Activated CD8-positive, alpha-beta T cell treated with anti-CD3 and anti-CD28 coated beads for 36 hours (primary cell): ENCODE results near the gene GFPT2. TPM values are rescaled to one million over a fixed set of nuclear protein-coding genes. Genes with fewer than 3 reads are reported as not detected.

Experiments used
- ATAC-seq: fragments of 200-7000 bp; cut with Tn5 transposase; one replicate; pipeline ENCODE4 v1.10.0; 2021; ENCODE audit warnings: mild to moderate bottlenecking, moderate library complexity
- CTCF ChIA-PET: fragments of 350-600 bp; sonication (Branson Sonifier 250); formaldehyde crosslinking; loops from one replicate; lab custom pipeline; 2021; ENCODE audit warnings: antibody characterized with exemption; lab: Charles Lee
- POLR2A ChIA-PET: fragments of 350-600 bp; sonication (Branson Sonifier 250); formaldehyde crosslinking; loops from one replicate; lab custom pipeline; 2021; ENCODE audit warnings: antibody characterized with exemption; lab: Charles Lee
- DNase-seq: peaks from one replicate; pipeline ENCODE4 v3.0.0-alpha.2; 2020
- H3K27ac Mint-ChIP-seq: one replicate; pipeline ENCODE4 v1.8.0; 2021; ENCODE audit warnings: mild to moderate bottlenecking, mixed read lengths
- H3K27me3 Mint-ChIP-seq: one replicate; pipeline ENCODE4 v1.8.0; 2021; ENCODE audit warnings: mixed read lengths
- H3K36me3 Mint-ChIP-seq: one replicate; pipeline ENCODE4 v1.8.0; 2021; ENCODE audit warnings: low read depth, mixed read lengths
- H3K4me1 Mint-ChIP-seq: one replicate; pipeline ENCODE4 v1.8.0; 2021; ENCODE audit warnings: low read depth, mixed read lengths
- H3K4me3 Mint-ChIP-seq: one replicate; pipeline ENCODE4 v1.8.0; 2021; ENCODE audit warnings: mild to moderate bottlenecking, moderate library complexity, mixed read lengths
- H3K9me3 Mint-ChIP-seq: one replicate; pipeline ENCODE4 v1.8.0; 2021; ENCODE audit warnings: mixed read lengths
- intact Hi-C: fragments of 100-400 bp; cut with micrococcal nuclease; formaldehyde crosslinking; loops from one replicate; pipeline ENCODE4 v1.10.0; 2022
- total RNA-seq, 2 experiments: library from RNA; stranded (reverse); gene quantifications; one replicate each; pipeline ENCODE4 v1.2.3, GENCODE V29; 2021
- TF ChIP-seq, protein P1 (sequence below): fragments of 200-600 bp; IDR thresholded peaks from one replicate; pipeline ENCODE4 v1.8.0; 2022; ENCODE audit warnings: antibody characterized with exemption, mild to moderate bottlenecking

The GFPT2 gene
- total RNA-seq, 2 experiments from 2014 or later, result not detected

DNA sequence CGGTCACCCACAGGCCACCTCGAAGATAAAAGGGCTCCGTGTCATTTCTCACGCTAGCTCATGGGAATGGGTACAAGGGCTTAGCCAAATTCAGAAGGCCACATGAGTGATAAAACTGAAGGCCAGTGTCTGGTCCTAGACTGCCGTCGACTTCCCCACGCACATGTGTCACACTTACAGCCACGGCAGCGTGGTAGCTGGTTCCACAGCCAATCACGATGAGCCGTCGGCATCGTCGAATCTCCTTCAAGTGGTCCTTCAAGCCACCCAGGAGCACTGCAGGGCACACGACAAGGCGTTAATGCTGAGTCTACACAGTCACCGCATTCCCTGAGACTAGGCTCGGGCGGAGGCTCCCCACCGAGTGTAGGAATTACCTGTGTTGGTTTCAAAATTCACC, 36.5 kb downstream of the GFPT2 start:
- Mint-ChIP-seq H3K4me1 (no peaks in the 10 kb centered on the region), H3K4me3 (no peak overlapping the region), H3K27me3 (no peaks in the 10 kb centered on the region), H3K36me3 (no peaks in the 10 kb centered on the region), H3K9me3 (no peaks in the 10 kb centered on the region), H3K27ac (no peak overlapping the region)
- ATAC-seq (no peak), DNase-seq (no peak)
- intact Hi-C loops, result no loop called here
- ChIA-PET CTCF (interaction anchor here (0.8 to 4.1 kb wide), 20 partner anchors 9 to 191 kb away, joined by 3 to 68 read pairs (median 8); partner anchors contain the start of gene MAPK9), POLR2A (no interaction called here)
- TF ChIP-seq, protein P1, sequence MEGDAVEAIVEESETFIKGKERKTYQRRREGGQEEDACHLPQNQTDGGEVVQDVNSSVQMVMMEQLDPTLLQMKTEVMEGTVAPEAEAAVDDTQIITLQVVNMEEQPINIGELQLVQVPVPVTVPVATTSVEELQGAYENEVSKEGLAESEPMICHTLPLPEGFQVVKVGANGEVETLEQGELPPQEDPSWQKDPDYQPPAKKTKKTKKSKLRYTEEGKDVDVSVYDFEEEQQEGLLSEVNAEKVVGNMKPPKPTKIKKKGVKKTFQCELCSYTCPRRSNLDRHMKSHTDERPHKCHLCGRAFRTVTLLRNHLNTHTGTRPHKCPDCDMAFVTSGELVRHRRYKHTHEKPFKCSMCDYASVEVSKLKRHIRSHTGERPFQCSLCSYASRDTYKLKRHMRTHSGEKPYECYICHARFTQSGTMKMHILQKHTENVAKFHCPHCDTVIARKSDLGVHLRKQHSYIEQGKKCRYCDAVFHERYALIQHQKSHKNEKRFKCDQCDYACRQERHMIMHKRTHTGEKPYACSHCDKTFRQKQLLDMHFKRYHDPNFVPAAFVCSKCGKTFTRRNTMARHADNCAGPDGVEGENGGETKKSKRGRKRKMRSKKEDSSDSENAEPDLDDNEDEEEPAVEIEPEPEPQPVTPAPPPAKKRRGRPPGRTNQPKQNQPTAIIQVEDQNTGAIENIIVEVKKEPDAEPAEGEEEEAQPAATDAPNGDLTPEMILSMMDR, result no peak

DNA sequence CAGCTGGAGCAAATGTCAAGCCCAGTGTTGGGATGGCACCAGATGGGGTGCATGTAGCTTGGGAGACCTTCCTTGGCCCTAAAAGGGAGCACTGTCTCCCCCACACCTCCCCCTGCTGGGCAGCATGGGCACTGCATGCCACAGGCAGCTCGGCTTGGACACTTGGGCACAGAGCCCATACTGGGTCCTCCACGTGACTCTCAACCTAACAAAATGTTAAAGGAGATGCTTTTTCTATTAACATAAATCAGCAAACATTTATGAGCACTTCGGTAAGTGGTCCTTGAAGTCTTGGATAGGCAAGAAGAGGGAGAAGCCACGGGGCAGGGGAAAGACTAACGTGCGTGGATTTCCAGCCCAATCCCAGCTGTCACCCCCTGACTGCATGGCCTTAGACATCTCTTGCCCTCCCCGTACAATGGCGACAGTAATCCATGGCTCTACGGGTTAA, 37.3 kb downstream of the GFPT2 start:
- DNase-seq (peak; percentile 78), ATAC-seq (peak; percentile 97)
- no peaks in the 10 kb centered on the region for H3K9me3 Mint-ChIP-seq
- H3K27me3 Mint-ChIP-seq, result no peaks in the 10 kb centered on the region
- H3K4me3 Mint-ChIP-seq, result no peak overlapping the region
- H3K36me3 Mint-ChIP-seq, result no peaks in the 10 kb centered on the region
- POLR2A ChIA-PET, result interaction anchor here (1.3 kb wide), 1 partner anchor 20 kb away, joined by 3 read pairs; no protein-coding TSS in a partner anchor
- intact Hi-C loops, result no loop called here
- no peak overlapping the region for H3K27ac Mint-ChIP-seq
- H3K4me1 Mint-ChIP-seq, result no peaks in the 10 kb centered on the region
- CTCF ChIA-PET, result interaction anchor here (0.6 to 4.1 kb wide), 28 partner anchors 10 to 217 kb away, joined by 3 to 68 read pairs (median 5); partner anchors contain the start of genes MAPK9 and RASGEF1C
- TF ChIP-seq, protein P1, result peak; percentile 94

DNA sequence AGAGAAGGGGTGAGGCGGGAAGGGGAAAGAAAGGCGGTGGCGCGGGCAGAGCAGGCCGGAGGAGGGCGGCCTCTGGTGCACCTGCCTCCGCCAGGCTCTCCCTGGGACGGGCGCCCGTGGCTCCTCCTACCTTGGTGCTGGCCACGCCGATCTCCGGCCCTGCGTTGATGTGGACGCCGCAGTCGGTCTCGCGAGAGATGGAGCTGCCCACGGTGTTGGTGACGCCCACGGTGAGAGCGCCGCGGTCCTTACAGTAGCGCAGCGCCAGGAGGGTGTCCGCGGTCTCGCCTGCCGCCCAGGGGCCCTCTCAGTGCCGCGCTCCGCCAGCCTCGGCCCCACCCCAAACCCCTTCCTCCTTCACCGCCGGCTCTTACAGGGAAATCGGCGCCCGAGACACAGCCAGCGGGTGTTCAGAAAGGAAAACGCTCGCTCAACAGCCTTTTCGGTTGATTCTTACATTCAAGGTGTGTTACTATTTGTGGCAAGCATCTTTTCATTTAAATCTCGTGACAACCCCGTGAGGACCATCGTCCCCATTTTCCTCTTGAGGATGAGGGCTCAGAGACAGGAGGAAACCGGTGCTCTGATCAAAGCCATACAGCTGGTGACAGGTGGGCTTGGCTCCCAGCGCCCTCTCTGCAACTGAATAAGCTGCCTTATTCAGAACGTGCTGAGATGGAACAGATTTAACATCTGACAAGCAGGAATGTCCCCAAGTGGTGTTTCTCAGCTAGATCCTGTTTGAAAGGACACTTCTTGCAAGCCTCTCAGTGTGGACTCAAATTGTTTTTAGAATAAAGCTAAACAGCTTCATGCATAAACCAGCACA, 39.2 kb downstream of the GFPT2 start:
- intact Hi-C loops, result no loop called here
- Mint-ChIP-seq H3K27ac (no peak overlapping the region), H3K27me3 (no peaks in the 10 kb centered on the region), H3K4me1 (no peaks in the 10 kb centered on the region), H3K4me3 (peak overlapping the region; percentile 8), H3K36me3 (no peaks in the 10 kb centered on the region), H3K9me3 (no peaks in the 10 kb centered on the region)
- ATAC-seq (peak; percentile 70), DNase-seq (peak; percentile 46)
- CTCF ChIA-PET, result interaction anchor here (0.7 to 4.1 kb wide), 12 partner anchors 9 to 186 kb away, joined by 3 to 68 read pairs (median 14); partner anchors contain the start of genes MAPK9 and RASGEF1C
- TF ChIP-seq, protein P1, result no peak
- POLR2A ChIA-PET, result interaction anchor here (0.7 to 0.9 kb wide), 2 partner anchors 11 to 14 kb away, joined by 3 read pairs; no protein-coding TSS in a partner anchor

DNA sequence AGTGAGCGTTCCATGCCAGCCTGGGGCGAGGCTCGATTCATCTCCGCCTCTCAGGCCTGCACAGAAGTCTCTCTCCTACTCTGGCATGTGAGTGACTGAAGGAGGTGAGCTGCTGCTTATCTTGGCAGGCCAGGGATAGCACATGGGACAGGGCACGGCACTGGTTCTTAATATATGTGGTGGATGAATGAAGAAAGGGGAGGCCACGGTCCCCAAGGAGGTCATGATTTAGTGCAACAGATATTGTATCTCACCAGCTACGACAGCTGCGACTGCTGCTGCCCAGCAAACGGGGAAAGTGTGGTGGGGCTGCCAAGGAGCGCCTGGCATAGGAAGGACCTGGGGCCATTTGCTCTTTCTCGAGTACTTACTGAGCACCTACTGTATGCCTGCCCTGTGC, 41.9 kb downstream of the GFPT2 start:
- Mint-ChIP-seq H3K36me3 (no peaks in the 10 kb centered on the region), H3K27ac (no peak overlapping the region), H3K27me3 (no peaks in the 10 kb centered on the region), H3K4me3 (no peak overlapping the region), H3K9me3 (no peaks in the 10 kb centered on the region), H3K4me1 (no peaks in the 10 kb centered on the region)
- ATAC-seq, result no peak
- DNase-seq, result no peak
- POLR2A ChIA-PET, result no interaction called here
- CTCF ChIA-PET, result interaction anchor here (1.1 to 1.3 kb wide), 2 partner anchors 17 to 18 kb away, joined by 4 to 5 read pairs; no protein-coding TSS in a partner anchor
- TF ChIP-seq, protein P1, result no peak
- intact Hi-C loops, result no loop called here

DNA sequence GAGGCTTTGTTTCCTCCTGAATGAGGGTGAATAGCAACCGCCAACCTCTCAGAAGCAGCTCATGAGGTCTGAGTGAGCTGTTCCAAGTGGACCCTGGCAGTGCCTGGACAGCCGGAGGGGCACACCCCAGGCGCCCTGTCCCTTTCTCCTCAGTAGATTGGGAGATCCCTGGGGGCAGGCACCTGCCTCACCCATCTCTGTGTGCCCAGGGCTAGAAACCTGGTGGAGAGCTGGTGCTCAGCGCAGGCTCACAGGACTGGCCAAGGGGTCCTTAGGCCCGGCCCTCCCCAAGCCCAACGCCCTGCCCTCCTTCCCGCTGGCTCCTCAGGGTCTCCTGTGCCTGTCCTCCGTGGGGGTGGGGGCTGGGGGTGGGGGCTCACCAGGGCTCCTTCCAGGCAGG, 46.3 kb downstream of the GFPT2 start:
- DNase-seq, result no peak
- H3K9me3 Mint-ChIP-seq, result no peaks in the 10 kb centered on the region
- H3K4me1 Mint-ChIP-seq, result no peaks in the 10 kb centered on the region
- no peaks in the 10 kb centered on the region for H3K27me3 Mint-ChIP-seq
- H3K36me3 Mint-ChIP-seq, result no peaks in the 10 kb centered on the region
- TF ChIP-seq, protein P1, result no peak
- no peak for ATAC-seq
- ChIA-PET POLR2A (no interaction called here), CTCF (interaction anchor here (1.5 to 3.8 kb wide), 3 partner anchors 9 to 22 kb away, joined by 5 to 19 read pairs (median 5); no protein-coding TSS in a partner anchor)
- intact Hi-C loops, result no loop called here
- H3K27ac Mint-ChIP-seq, result no peak overlapping the region
- H3K4me3 Mint-ChIP-seq, result no peak overlapping the region
